Neural progenitor cell (in vitro differentiated cells): ENCODE measurements around the gene CABYR.

Source experiments
- CTCF ChIP-seq: fragments of 200-600 bp; sonication (generic); IDR thresholded peaks from 2 replicates; pipeline ENCODE4 v1.5.1; 2017; ENCODE audit warnings: antibody characterized with exemption, mild to moderate bottlenecking
- EZH2 ChIP-seq: fragments of 200-600 bp; sonication (generic); IDR thresholded peaks from 2 replicates; pipeline ENCODE4 v1.6.1; 2017; ENCODE audit warnings: antibody characterized with exemption, mild to moderate bottlenecking, moderate library complexity

GRCh38 chr18:24138789-24139616 lies at the start of gene CABYR:
- TF ChIP-seq CTCF = no peak
- TF ChIP-seq EZH2 = no peak
